ENCODE measurements around the gene DTNB.
"Not testable (repeated sequence)": the region's sequence is repeated elsewhere in the genome, so short reads cannot be mapped to it uniquely, and the experiment has no call there.

Gene DTNB

DNA sequence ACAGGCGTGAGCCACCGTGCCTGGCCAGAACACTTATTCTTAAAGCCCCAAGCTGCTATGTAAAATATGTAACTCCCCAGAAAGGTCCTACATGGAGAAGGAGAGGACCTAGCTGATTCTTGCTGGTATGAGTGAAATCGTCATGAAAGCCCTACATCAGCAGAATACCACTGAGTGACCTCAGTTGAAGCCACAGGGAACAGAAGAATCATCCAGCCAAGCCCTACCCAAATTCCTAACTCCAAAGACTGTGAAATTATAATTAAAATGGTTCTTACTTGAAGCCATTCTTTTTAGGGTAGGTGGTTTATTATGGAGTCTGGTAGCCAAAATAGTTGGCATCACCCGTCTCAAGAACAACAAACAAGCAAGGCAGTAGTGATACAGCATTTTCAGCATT, 4.5 kb upstream of the DTNB start:
- no peak for DNase-seq

DNA sequence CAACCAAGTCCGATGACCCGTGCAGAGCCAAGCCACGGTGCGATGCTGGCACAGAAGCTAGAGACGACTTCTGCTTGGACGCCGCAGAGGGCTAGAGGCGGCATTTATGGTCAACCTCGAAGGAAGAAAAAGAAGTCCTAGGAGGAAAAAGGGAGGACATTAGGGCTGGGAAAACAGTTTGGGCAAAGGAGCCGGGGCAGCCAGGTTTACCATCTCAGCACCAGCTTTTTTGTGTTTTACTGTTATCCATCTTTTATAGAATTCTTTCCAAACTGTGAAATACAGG, 643 bp upstream of the DTNB start:
- no peak for DNase-seq

DNA sequence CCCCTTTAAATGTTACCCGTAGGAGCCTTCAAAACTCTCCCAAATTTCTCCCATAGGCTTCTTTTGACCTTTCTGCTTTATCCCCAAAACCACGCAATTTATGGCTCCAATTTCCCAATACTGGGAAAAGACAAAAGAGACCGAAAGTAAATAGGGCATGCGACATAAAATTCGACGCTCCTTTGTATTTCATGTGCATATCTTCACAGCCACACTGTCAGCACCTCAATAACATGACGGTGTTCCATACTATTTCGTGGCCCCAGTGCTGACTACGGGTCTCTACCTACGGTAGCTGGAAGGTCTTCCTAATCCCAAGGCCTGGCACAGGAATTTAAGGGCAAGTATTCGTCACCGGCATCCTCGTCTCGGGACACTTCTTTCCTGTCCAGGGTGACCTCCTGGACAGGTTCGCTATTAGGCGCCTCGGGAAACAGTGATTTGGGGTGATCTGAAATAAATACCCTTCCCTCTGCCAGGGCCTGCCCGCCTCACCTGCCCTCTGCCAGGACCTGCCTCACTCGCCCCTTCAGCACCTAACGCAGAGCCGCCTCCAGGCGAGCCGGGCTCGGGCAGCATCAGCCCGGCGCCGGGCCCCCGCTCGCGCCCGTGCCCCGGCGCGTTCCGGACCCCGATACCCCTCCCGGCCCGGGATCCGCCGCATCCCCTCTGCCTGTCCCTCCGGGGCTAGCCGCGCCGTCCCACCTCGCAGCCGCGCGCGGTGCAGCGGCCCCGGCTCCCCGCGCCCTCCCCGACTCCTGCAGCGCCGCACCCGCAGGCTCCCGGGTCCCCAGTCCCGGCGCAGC, 680 bp downstream of the DTNB start:
- DNase-seq = peak; percentile 78

DNA sequence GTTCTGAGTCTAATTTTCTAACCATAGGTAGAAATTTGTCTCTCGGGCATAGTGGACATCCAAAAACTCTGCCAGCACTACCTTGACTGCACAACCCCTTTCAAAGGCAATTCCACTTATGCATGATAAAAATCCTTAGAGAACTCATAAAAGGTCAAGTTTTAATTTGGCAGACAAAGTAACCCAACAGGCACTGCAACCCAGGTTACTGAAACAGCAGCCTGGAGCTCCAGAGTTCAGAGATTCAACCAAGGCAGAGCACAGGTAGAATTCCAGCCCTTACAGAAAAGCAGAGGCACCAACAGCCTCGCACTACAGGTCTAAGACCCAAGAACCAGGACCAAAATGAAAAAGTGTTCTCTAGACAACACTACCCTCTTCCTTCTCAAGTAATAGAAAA, 1.8 kb downstream of the DTNB start:
- DNase-seq = no peak

DNA sequence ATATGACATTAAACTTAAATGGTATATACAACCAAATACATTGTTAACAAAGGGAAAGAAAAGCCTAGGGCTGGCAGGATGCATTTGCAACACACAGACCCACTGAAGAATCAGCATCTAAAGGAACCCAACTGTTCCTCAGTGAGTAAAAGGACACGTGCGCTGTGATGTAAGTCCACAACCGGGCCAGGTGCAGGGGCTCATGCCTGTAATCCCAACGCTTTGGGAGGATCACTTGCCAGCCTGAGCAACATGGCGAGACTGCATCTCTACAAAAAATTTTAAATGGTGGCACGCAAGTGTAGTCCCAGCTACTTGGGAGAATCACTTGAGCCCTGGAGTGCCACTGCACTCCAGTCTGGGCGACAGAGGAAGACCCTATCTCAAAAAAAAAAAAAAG, 3.9 kb downstream of the DTNB start:
- DNase-seq = no peak

DNA sequence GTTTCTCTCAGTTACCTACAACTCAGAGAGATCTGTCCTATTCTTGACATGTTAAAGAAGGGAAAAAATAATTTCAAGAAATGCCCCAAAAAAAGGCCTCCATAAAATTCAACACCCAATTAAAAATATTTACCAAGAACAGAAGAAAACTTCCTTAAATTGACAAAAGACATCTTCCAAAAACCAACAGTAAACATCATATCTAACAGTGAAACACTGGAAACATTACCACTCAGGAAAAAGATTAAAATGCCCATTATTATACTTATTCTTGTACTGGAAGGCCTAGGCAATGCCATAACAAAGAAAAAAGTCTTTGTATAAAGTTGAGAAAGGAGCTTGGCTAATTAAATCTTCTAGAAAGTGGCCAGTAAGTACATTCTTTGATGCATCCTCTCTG, 7.2 kb downstream of the DTNB start:
- DNase-seq = no peak

DNA sequence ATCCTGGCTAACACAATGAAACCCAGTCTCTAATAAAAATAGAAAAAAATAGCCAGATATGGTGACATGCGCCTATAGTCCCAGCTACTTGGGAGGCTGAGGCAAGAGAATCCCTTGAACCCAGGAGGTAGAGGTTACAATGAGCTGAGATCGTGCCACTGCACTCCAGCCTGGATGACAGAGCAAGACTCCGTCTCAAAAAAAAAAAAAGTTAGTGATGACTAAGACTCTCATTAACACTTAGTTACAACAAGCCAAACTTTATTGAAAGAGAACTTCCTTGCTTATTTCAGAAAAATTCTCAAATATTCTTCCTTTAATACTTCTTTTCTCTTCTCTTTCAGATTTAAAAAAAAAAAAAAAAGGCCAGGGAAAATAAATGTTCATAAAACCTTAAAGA, 7.9 kb downstream of the DTNB start:
- not testable (repeated sequence) for DNase-seq

DNA sequence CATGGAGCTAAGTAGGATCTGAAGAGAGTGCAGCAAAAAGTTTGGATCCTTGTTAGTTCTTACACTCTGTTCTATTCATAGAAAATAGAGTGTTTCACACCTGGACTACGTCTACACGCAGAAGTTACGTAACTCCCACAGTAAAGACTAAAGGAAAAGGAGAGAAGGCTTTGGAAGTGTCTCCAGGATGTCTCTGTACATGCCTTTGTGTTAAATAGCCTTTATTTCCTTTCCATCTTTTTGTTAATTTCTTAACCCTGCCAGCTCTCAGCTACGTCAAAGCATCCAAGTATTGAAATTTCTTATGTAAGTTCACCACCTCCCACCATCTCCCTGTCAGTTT, 8.4 kb downstream of the DTNB start:
- no peak for DNase-seq

DNA sequence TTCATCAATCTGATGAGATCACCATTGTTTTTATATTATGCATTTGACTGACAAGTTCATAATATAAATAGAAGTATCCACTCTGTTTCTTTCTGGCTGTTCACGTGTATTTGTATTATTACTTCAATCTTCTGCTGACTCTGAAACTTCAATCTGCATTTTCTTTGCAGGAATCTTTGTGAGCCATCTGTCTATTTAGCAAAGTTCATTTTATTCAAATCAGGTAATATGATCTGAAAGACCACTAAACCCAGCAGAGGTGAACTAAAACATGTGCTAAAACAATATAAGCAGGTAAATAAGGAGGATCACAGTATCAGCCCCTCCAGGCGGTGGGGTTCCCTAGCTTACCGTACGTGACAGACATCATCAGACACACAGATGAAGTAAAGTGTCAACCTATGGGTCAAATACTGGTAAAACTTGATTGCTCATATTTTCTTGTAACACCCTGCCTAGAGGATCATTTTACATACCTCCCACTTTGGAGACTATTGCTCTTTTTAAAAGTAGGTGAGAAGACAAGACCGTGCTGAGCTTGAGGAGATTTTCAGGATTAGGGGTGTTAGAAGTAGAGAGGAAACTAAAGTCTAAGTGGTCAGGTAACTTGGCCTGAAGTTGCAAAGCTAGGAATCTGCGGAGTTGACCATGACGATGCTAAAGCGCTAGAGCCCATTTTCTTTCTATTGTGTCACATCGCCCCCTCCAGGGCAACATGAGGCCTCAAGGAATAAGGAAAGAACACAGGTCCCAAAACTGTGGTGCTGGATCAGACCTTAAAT, 9.0 kb downstream of the DTNB start:
- peak; percentile 33 for DNase-seq

DNA sequence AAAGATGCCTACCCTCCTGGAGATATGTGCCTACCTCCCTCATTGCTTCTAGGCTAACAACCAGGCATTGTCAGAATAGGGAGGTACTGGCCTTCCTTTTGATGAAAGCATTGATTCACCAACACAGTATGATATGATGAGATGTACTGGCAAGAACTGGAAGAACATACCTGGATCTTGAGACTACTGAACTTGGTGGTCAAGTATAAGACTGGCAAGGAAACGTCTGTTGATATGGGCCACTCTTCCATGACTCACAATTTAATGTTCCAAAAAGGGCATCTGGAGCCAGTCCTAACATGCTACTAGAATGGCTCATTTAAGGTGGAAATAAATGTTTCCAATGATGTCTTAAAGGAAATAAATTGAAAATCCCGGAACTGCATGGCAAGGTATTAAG, 18.1 kb downstream of the DTNB start:
- no peak for DNase-seq

DNA sequence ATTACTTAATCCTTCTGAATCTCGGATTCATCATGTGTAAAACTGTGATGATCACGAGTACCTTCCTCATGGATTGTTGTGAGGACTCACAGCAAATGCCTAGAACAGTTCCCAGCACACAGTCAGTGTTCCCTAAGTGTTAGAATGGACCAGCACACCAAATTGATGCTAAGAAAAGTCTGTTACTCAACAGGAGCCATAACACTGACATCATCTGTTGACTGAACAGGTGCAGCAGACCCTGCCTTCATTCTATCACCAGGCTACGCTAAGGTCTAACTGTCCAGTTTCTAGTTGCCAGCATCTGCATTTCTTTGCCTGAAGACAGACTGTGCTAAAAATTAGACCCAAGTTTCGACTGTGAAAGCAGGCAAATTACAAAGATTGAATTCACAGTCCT, 18.6 kb downstream of the DTNB start:
- no peak for DNase-seq

DNA sequence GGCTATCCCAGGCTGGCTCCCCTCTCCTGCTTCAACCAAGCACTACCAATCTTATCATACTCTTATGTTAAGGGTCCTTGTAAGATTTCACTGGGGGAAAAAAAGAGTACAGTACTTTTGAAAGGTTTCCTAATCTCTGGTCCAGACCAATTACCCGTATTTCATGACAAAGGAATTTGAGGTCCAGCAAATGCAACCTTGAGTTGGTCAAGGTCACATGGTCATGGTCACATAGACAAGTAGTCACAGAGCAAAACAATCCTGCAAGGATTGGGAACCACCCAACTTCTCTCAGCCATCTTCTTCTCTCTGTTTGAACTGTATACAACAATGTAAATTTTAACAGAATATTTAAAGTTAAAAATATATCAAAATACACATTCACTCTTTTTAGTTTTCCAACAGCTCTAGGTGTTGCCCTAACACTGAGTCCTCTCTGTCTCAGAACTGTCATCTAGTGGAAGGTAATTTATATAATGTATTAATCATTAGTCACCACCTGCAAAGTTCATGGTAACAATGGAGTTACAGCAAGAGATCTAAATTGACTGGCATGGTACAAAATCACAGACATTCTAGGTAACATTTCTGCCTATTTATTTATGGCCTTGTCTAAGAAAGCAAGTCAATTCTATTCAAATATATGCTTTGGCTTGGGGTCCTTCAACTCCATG, 21.5 kb downstream of the DTNB start:
- DNase-seq = no peak

DNA sequence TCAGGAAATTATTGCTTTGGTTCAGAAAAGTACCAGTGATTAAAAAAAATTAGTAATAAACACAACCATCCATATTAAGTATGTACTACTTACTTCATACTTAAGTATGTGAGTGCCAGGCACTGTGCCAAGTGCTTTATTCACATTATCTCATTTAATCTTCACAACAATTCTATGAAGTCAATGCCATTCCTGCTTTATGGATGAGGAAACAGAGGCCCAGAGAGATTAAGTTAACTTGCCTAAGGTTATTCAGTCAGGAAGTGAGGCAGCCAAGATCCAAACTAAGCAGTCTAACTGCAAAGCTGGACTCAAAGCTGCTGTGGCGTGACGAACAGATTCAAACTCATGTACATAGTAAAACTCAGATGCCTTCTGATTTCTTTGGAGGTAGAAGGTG, 22.3 kb downstream of the DTNB start:
- no peak for DNase-seq

DNA sequence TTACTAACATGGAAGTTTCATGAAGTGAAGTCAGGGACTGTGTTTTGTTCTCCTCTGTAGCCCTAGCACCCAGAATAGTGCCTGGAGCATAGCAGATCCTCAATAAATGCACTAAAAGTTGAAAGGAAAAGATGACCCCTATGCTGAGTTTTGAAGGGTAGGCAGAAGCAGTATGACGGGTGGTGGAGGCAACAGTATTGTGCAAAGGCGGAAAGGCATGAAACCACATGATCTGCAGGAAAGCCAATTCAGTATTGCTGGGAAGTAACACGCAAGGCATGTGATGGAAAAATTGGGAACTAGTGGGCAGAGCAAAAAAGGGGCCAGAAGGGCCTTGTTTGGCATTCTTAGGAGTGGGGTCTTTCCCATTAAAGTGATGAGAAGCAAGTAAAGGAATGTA, 23.1 kb downstream of the DTNB start:
- no peak for DNase-seq

DNA sequence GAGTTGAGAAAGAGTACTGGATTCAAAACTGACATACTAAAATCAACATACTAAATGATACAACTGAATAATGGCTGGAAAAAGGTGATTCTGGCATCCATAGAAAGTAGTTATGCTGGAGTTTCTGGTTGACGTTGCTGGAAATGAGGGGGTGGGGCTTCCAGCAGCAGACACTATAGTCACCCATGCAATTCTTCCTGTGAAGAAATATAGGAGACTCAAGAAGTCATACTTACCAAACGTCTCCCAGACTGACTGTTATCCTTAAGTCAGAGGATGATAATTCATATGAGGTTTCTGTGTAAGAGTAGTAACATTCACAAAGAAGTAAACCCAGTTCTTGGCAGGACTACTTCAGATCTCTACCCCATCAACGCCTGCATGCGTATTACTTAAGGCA, 23.6 kb downstream of the DTNB start:
- DNase-seq = no peak

DNA sequence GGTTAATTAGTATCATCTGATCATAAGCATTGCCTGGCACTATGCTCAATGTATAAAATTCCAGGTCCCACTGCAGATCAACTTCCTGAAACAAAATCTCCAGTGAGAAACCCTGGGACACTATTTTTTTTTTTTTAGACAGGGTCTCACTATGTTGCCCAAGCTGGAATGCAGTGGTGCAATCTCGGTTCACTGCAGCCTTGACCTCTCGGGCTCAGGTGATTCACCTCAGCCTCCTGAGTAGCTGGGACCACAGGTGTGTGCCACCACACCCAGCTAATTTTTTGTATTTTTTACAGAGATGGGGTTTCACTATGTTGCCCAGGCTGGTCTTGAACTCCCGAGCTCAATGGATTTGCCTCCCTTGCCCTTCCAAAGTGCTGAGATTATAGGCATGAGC, 31.1 kb downstream of the DTNB start:
- DNase-seq = no peak

DNA sequence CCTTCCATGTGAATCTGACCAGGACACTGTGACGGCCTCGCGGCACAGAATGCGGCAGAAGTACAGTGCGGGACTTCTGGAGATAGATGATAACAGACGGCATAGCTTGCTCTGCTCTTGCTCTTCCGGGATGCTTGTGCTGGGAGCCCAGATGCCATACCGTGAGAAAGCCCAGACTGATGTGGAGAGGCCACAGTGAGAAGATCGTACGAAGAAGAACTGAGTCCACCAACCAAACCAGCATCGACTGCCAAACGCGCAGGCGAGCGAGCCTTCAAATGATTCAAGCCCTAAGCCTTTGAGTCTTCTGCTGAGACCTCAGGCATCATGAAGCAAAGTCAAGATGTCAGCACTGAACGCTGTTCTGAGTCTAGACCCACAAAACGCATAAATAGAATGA, 33.7 kb downstream of the DTNB start:
- DNase-seq = no peak

DNA sequence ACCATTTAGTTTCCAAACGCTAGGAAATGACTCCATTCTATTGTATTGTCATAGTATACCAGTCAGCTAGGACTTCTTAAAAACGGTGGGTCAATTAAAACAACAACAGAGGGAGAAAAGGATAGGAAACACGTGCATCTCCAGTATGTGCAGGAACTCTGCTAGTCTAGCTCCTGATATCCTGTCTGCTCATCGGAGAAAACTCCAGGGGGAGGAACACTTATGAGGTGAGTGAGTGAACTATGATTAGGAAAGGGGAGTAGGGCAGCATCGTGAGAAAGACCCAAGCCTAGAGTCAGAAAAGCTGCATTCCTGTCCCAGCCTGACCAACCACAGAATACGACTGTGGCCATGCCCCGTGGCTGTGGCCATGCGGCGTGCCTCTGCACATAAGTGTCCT, 34.2 kb downstream of the DTNB start:
- DNase-seq = no peak

DNA sequence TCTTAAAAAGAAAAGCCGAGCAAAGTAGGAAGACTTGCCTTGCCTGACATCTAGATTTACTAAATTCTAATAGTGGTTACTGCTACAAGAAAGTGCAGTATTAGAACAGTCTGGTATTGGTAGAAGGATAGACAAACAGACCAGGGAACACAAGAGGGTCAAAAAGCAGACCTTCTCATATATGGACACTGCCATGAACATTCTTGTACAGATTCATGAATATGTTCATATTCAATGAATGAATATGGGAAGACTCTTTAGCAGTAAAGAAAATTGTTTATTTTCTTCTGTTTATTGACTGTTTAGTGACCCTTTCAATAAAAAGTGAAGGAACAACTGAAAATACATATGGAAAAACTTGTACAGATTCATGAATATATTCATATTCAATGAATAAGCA, 37.6 kb downstream of the DTNB start:
- no peak for DNase-seq

DNA sequence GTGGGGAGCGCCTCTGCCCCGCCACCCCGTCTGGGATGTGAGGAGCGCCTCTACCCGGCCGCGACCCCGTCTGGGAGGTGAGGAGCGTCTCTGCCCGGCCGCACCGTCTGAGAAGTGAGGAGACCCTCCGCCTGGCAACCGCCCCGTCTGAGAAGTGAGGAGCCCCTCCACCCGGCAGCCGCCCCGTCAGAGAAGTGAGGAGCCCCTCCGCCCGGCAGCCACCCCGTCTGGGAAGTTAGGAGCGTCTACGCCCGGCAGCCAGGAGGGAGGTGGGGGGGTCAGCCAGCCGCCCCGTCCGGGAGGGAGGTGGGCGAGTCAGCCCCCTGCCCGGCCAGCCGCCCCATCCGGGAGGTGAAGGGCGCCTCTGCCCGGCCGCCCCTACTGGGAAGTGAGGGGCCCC, 39.6 kb downstream of the DTNB start:
- DNase-seq = not testable (repeated sequence)

DNA sequence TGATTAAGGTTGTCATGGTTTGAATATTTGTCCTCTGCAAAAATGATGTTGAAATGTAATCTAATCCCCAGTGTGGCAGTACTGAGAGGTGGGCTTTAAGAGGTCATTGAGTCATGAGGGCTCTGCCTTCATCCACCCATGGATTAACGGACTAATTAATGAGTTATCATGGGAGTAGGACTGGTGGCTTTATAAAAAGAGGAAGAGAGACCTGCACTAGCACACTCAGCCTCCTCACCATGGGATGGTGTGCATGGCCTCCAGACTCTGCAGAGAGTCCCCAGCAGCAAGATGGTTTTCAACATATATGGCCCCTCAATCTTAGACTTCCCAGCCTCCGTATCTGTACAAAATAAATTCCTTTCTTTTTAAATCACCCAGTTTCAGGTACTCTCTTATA, 41.0 kb downstream of the DTNB start:
- DNase-seq = no peak

DNA sequence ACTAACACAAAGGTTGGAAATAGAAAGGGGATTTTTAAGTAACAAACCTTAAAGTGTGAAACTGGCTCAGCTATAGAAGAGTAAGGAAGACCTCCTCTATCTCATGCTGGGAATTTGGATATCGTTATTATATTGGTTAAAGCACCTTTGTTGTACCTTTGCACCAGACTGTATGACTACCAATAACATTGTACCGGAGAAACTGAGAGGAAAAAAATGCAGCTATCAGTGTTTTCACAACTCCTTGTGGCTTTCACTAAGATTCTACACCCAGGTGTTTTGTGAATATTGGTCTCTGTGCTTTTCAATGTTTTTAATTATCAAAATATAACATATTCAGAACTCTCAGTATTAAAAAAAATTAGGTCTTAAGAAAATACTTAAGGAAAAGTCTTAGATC, 48.7 kb downstream of the DTNB start:
- DNase-seq = no peak

DNA sequence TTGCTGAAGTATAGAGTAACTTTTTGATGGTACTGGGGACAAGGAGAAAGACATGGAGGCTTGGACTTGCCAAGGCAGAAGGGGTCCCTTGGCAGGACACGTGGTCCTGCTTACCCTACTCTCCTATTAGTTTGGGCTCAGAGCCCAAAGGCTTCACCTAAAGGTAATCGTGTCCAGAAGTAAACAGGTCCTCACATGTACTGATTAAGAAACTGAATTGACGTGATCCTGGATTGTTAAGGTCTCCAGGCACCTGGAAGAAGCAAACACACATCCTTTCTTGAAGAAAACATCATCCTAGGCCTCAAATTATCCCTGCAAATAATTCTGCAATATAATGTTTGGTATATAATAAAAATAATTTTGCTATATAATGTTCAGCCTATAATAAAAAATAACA, 50.0 kb downstream of the DTNB start:
- DNase-seq = no peak

DNA sequence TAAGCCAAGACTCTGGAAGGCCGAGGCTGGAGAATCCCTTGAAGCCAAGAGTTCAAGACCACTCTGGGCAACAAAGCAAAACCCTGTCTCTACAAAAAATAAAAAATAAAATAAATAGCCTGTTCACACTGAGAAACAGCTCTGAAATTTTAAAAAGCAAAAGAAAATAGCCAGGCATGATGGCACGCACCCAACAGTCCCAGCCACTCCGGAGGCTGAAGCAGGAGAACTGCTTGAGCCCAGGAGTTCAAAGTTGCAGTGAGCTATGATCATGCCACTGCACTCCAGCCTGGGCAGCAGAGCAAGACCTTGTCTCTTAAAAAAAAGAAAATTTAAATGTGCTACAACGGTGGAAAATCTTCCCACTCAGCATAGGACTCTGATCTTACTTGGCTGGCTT, 52.7 kb downstream of the DTNB start:
- no peak for DNase-seq

DNA sequence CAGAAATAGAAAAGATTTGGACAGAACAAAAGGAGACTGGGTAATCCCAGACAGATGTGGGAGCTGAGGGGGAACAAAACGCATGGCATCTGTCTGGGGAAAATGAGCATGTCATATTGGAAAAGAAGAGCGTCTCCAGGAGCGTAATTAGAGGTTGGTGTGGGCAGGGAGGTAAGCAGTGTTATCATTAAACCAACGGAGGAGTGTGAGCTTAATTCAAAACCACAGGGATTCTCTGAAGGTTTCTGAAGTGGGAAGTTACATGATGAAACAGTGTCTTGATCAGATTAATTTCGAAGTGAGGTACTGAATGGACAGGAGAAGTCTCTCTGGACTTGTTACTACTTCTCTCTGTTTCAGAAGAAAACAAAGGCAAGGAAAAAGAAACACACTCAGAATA, 53.3 kb downstream of the DTNB start:
- DNase-seq = no peak
